OCI-LY7 (cell line): ENCODE results near the gene CCNK.

Experiments
- EZH2phosphoT487 ChIP-seq: fragments of 200-600 bp; sonication (generic); IDR thresholded peaks from 2 replicates; pipeline ENCODE4 v1.6.1; 2018; ENCODE audit warnings: low read depth, borderline replicate concordance, mild to moderate bottlenecking, mixed run types, antibody characterized with exemption, low read length, moderate library complexity, mixed read lengths
- TF ChIP-seq, protein P1 (sequence below): fragments of 200-600 bp; sonication (generic); conservative IDR thresholded peaks from 2 replicates; pipeline ENCODE4 v1.5.1; 2014; ENCODE audit warnings: mild to moderate bottlenecking, antibody characterized with exemption, low read length, moderate library complexity, mixed read lengths

- TF ChIP-seq, protein P1, sequence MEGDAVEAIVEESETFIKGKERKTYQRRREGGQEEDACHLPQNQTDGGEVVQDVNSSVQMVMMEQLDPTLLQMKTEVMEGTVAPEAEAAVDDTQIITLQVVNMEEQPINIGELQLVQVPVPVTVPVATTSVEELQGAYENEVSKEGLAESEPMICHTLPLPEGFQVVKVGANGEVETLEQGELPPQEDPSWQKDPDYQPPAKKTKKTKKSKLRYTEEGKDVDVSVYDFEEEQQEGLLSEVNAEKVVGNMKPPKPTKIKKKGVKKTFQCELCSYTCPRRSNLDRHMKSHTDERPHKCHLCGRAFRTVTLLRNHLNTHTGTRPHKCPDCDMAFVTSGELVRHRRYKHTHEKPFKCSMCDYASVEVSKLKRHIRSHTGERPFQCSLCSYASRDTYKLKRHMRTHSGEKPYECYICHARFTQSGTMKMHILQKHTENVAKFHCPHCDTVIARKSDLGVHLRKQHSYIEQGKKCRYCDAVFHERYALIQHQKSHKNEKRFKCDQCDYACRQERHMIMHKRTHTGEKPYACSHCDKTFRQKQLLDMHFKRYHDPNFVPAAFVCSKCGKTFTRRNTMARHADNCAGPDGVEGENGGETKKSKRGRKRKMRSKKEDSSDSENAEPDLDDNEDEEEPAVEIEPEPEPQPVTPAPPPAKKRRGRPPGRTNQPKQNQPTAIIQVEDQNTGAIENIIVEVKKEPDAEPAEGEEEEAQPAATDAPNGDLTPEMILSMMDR, result no peak
- TF ChIP-seq EZH2phosphoT487, result no peak
Measured at GRCh38 chr14:99554757-99555531, 73.7 kb downstream of the CCNK start.
